Activated CD8-positive, alpha-beta T cell treated with anti-CD3 and anti-CD28 coated beads for 36 hours (primary cell): ENCODE measurements around the gene AKAP13. TPM values are rescaled to one million over a fixed set of nuclear protein-coding genes. Genes with fewer than 3 reads are reported as not detected.

Experiments
- ATAC-seq: fragments of 200-7000 bp; cut with Tn5 transposase; one replicate; pipeline ENCODE4 v1.10.0; 2021; ENCODE audit warnings: mild to moderate bottlenecking, moderate library complexity
- CTCF ChIA-PET: fragments of 350-600 bp; sonication (Branson Sonifier 250); formaldehyde crosslinking; loops from one replicate; lab custom pipeline; 2021; ENCODE audit warnings: antibody characterized with exemption; lab: Charles Lee
- POLR2A ChIA-PET: fragments of 350-600 bp; sonication (Branson Sonifier 250); formaldehyde crosslinking; loops from one replicate; lab custom pipeline; 2021; ENCODE audit warnings: antibody characterized with exemption; lab: Charles Lee
- DNase-seq: peaks from one replicate; pipeline ENCODE4 v3.0.0-alpha.2; 2020
- H3K27ac Mint-ChIP-seq: one replicate; pipeline ENCODE4 v1.8.0; 2021; ENCODE audit warnings: mild to moderate bottlenecking, mixed read lengths
- H3K27me3 Mint-ChIP-seq: one replicate; pipeline ENCODE4 v1.8.0; 2021; ENCODE audit warnings: mixed read lengths
- H3K36me3 Mint-ChIP-seq: one replicate; pipeline ENCODE4 v1.8.0; 2021; ENCODE audit warnings: low read depth, mixed read lengths
- H3K4me1 Mint-ChIP-seq: one replicate; pipeline ENCODE4 v1.8.0; 2021; ENCODE audit warnings: low read depth, mixed read lengths
- H3K4me3 Mint-ChIP-seq: one replicate; pipeline ENCODE4 v1.8.0; 2021; ENCODE audit warnings: mild to moderate bottlenecking, moderate library complexity, mixed read lengths
- H3K9me3 Mint-ChIP-seq: one replicate; pipeline ENCODE4 v1.8.0; 2021; ENCODE audit warnings: mixed read lengths
- CTCF ChIP-seq: fragments of 200-600 bp; IDR thresholded peaks from one replicate; pipeline ENCODE4 v1.8.0; 2022; ENCODE audit warnings: antibody characterized with exemption, mild to moderate bottlenecking
- intact Hi-C: fragments of 100-400 bp; cut with micrococcal nuclease; formaldehyde crosslinking; loops from one replicate; pipeline ENCODE4 v1.10.0; 2022
- total RNA-seq, 2 experiments: library from RNA; stranded (reverse); gene quantifications; one replicate each; pipeline ENCODE4 v1.2.3, GENCODE V29; 2021

AKAP13 gene
- total RNA-seq, 2 experiments from 2014 or later = 79.1 to 79.5 TPM

GRCh38 chr15:85722374-85723152 lies 342.2 kb downstream of the AKAP13 start:
- H3K27me3 Mint-ChIP-seq = no peaks in the 10 kb centered on the region
- no peak overlapping the region for H3K4me3 Mint-ChIP-seq
- H3K9me3 Mint-ChIP-seq = no peaks in the 10 kb centered on the region
- POLR2A ChIA-PET = no interaction called here
- intact Hi-C loops = no loop called here
- ATAC-seq = no peak
- no peak for DNase-seq
- H3K4me1 Mint-ChIP-seq = peaks cover 44% of the 10 kb centered on the region
- H3K27ac Mint-ChIP-seq = peak overlapping the region; percentile 73
- H3K36me3 Mint-ChIP-seq = peaks cover 75% of the 10 kb centered on the region
- CTCF ChIA-PET = interaction anchor here (0.6 to 2.6 kb wide), 2 partner anchors 13 to 205 kb away, joined by 3 to 9 read pairs; no protein-coding TSS in a partner anchor
- TF ChIP-seq CTCF = no peak

GRCh38 chr15:85723960-85724945 lies 343.9 kb downstream of the AKAP13 start:
- Mint-ChIP-seq H3K36me3 (peaks cover 65% of the 10 kb centered on the region), H3K4me1 (peaks cover 40% of the 10 kb centered on the region)

GRCh38 chr15:85725019-85725418 lies 344.6 kb downstream of the AKAP13 start:
- no peak overlapping the region for H3K4me3 Mint-ChIP-seq
- ChIA-PET CTCF (interaction anchor here (0.9 to 3.5 kb wide), 8 partner anchors 10 to 413 kb away, joined by 3 to 15 read pairs (median 4); no protein-coding TSS in a partner anchor), POLR2A (interaction anchor here (0.9 kb wide), 1 partner anchor 12 kb away, joined by 4 read pairs; no protein-coding TSS in a partner anchor)
- no peaks in the 10 kb centered on the region for H3K27me3 Mint-ChIP-seq
- DNase-seq (no peak), ATAC-seq (no peak)
- no peak for TF ChIP-seq CTCF
- peaks cover 67% of the 10 kb centered on the region for H3K36me3 Mint-ChIP-seq
- intact Hi-C loops = no loop called here
- no peaks in the 10 kb centered on the region for H3K9me3 Mint-ChIP-seq
- H3K4me1 Mint-ChIP-seq = peaks cover 43% of the 10 kb centered on the region
- H3K27ac Mint-ChIP-seq = peak overlapping the region; percentile 91

More at GRCh38 chr15:85723960-85724945, 343.9 kb downstream of the AKAP13 start:
- DNase-seq (peak; percentile 8), ATAC-seq (peak; percentile 77)
- intact Hi-C loops = no loop called here
- TF ChIP-seq CTCF = no peak
- CTCF ChIA-PET = interaction anchor here (0.9 to 3.5 kb wide), 8 partner anchors 11 to 412 kb away, joined by 3 to 15 read pairs (median 4); no protein-coding TSS in a partner anchor
- H3K27me3 Mint-ChIP-seq = no peaks in the 10 kb centered on the region
- no peak overlapping the region for H3K4me3 Mint-ChIP-seq
- POLR2A ChIA-PET = interaction anchor here (0.7 to 0.8 kb wide), 2 partner anchors 18 to 114 kb away, joined by 3 read pairs; no protein-coding TSS in a partner anchor
- no peaks in the 10 kb centered on the region for H3K9me3 Mint-ChIP-seq
- peak overlapping the region; percentile 91 for H3K27ac Mint-ChIP-seq

- intact Hi-C loops = no loop called here
- H3K9me3 Mint-ChIP-seq = no peaks in the 10 kb centered on the region
- peaks cover 44% of the 10 kb centered on the region for H3K4me1 Mint-ChIP-seq
- ATAC-seq (peak; percentile 8), DNase-seq (no peak)
- H3K27me3 Mint-ChIP-seq = no peaks in the 10 kb centered on the region
- no peak overlapping the region for H3K4me3 Mint-ChIP-seq
- CTCF ChIA-PET = interaction anchor here (0.9 to 3.5 kb wide), 5 partner anchors 11 to 237 kb away, joined by 3 to 15 read pairs (median 4); no protein-coding TSS in a partner anchor
- H3K27ac Mint-ChIP-seq = peak overlapping the region; percentile 47
- H3K36me3 Mint-ChIP-seq = peaks cover 68% of the 10 kb centered on the region
- POLR2A ChIA-PET = interaction anchor here (0.9 kb wide), 1 partner anchor 12 kb away, joined by 4 read pairs; no protein-coding TSS in a partner anchor
- TF ChIP-seq CTCF = no peak
These were observed 345.2 kb downstream of the AKAP13 start for GRCh38 chr15:85725564-85725963.
